Activated CD8-positive, alpha-beta memory T cell treated with anti-CD3 and anti-CD28 coated beads, Interleukin-2, amount 50 U/mL, for 1 hour (primary cell): ENCODE measurements around the gene CLK1.
A peak's percentile ranks its signal among the peaks of the same experiment; 100 is the strongest.
"Not testable (repeated sequence)": the region's sequence is repeated elsewhere in the genome, so short reads cannot be mapped to it uniquely, and the experiment has no call there.

Experiments
- DNase-seq: peaks from one replicate; pipeline ENCODE4 v3.0.0-alpha.2; 2020; ENCODE audit errors: extremely low read depth

The CLK1 gene

DNA sequence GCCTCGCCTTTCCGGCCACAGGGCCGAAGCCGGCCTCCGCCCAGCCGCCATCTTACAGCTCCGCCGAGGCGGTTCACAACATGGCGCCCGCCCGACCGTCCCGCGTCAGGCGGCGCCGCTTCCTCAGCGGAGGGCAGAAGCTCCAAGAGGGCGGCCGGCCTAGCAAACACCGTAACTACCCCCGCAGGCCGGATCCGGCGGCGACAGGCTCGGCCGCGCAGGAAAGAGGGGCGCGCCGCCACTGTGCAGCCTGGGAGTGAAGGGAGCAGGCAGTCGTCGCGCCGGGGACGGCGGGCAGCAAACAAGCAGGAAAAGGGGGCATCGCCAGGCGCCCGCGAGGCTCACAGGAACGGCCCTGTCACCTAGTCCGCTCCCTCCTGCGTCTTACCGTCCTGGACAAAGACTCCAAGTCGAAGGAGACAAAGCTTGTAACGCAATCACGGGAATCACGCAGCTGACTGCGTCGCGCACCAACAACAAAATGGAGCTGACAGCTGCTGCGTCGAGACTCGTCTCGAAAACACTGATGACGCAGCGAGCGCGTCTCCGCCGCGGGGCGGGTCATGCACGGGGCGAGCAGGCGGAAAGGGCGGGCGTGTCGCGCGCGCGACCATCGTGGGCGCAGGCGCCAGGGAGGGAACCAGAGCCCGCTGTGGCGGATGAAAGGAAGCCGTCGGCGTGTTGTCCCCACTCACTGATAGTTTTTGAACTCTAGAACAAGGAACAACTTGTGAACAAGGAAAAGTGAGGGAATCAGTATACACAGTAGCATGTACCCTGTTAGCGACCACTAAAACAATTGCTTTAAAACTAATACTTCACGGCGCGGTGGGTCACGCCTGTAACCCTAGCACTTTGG is at the start of gene CLK1:
TSS of gene CLK1 (minus strand) at position 483 of the 859 bp plus-strand sequence. CDS start 2,796 bp downstream, outside the sequence.
- peak; percentile 81 for DNase-seq

- no peak for DNase-seq
Measured at GRCh38 chr2:200913654-200914053, 49.2 kb upstream of the CLK1 start.

GRCh38 chr2:200909958-200910357 is 45.5 kb upstream of the CLK1 start:
- no peak for DNase-seq

GRCh38 chr2:200905618-200906296 is 41.3 kb upstream of the CLK1 start:
- DNase-seq, result no peak

DNA sequence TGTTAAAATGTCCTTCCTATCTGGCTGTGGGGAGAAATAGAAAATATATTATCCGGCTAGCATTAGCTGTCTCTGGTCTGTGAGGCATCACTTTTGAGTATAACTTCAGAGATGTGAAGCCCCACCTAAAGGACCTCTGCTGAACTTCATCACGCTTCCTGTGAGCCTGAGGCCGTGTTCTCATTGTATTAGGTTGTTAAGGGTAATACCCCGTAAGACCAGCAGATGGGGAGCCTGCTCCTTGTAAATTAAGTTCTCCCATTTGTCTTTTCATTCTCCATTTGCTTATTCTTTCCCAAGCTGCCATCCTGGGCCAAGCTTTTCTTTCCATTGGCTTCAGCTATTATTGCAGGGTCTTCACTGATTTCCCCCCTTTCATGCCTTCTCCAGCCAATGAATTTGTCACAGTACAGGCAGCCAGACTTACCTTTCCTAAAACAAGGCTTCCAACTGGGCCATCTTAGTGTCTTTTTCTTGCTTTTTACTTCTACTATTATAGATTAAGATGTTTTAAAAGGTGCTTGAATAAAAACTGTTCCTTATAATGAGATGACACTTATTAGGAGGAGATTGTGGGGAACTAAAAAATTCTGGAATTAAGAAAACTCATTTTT is 37.1 kb upstream of the CLK1 start:
- peak; percentile 54 for DNase-seq

GRCh38 chr2:200899482-200899881 is 35.0 kb upstream of the CLK1 start:
- no peak for DNase-seq

- peak; percentile 92 for DNase-seq
Measured at GRCh38 chr2:200888704-200889625, 24.5 kb upstream of the CLK1 start, which contains the start of the genes NIF3L1 and PPIL3. Gene NIF3L1, plus strand, starts transcription at chr2:200889371. Its CDS starts 2,573 bp downstream, at chr2:200891944. Gene PPIL3, minus strand, starts transcription at chr2:200889077. Its CDS starts 1,462 bp downstream, at chr2:200887615.

GRCh38 chr2:200881715-200882249 is 17.3 kb upstream of the CLK1 start:
- not testable (repeated sequence) for DNase-seq

DNA sequence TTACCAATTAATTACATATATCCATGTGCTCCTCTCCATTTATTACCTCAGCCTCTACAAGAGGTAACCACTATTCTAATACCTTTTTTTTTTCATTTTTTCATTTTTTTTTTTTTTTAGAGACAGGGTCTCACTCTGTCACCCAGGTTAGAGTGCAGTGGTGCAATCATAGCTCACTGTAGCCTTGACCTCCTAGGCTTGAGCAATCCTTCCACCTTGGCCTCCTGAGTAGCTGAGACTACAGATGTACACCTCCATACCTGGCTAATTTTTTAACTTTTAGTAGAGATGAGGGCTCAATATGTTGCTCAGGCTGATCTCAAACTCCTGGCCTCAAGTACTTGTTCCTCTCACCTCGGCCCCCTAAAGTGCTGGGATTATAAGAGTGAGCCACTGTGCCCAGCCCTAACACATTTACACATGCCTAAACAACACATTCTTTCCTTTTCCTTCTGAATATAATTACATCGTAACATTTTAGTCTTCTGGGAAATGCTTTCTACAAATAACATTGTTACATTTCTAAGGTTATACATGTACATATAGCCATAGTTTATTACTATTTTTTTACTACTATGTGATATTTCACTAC is 13.9 kb upstream of the CLK1 start:
- DNase-seq, result no peak

- no peak for DNase-seq
Measured at GRCh38 chr2:200877443-200877842, 13.0 kb upstream of the CLK1 start.

DNA sequence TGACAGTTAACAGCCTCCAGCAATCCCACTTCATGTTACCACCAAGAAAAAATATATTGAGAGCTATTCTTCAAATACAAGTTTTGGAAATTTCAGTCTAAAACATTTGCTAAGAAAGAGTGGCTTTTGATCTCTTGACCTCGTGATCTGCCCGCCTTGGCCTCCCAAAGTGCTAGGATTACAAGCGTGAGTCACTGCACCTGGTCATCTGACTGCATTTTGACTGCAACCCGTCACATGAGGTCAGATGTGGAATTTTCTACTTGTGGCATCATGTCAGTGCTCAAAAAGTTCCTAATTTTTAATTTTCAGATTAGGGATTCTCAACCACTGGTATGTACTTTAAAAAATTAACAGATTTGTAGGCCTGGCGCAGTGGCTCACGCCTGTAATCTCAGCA is 9.1 kb upstream of the CLK1 start:
- no peak for DNase-seq

DNA sequence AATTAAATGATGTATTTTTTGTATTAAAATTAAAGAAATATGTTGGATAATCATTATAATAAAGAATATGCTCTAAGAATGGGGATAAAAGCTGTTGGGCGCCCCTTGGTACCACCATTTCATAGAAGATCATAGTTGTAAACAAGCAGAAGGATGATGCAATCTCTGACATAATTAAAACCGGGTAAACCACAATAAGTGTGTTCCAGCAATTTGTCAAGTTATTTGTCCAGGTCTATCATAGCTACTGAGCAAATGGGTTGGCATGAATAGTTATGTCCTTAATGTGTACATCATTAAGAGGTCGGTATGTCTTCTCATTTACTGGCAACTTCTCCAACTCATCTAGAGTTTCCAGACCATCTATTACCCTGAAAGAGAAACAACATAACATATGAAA is 6.7 kb upstream of the CLK1 start:
- DNase-seq, result no peak

DNA sequence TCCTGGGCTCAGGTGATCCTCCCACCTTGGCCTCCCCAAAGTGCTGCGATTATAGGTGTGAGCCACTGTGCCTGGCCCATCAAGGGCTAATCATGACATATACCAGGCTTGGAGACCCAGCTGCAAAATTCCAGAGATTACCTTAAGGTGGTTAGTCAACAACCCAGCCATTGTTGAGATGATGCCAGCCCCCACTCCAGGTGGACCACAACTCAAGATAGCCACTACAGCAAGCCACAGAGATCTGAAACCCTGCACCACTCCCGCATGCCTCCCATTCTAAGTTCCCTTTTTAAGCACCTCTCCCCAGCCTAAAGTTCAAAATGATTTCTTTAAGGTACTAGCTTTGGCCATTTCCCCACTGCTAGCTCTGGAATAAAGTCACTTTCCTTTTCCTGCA is 4.6 kb upstream of the CLK1 start:
- no peak for DNase-seq

GRCh38 chr2:200863782-200864175 is 679 bp downstream of the CLK1 start:
- no peak for DNase-seq

- DNase-seq, result peak; percentile 45
Measured at GRCh38 chr2:200862532-200863000, 1.9 kb downstream of the CLK1 start.

- DNase-seq, result no peak
Measured at GRCh38 chr2:200861617-200862155, 2.8 kb downstream of the CLK1 start.

GRCh38 chr2:200860092-200860795 is 4.2 kb downstream of the CLK1 start:
- no peak for DNase-seq

DNA sequence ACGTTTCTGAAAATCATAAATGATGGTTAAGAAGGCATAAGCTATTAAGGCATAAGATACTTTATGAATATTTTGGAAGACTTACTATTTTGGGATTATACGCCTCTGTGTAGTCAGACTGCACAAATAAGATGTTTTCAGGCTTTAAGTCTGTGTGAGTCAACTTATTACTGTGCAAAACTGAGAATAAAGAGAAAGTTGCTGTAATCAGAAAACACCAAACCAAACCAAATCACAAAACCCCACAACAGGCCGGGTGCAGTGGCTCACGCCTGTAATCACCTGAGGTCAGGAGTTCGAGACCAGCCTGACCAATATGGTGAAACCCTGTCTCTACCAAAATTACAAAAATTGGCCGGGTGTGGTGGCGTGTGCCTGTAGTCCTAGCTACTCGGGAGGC is 7.7 kb downstream of the CLK1 start:
- DNase-seq, result no peak

GRCh38 chr2:200852605-200853004 is 11.9 kb downstream of the CLK1 start:
- no peak for DNase-seq
